ENCODE measurements around the gene TMEM145. TPM values are rescaled to one million over a fixed set of nuclear protein-coding genes. Genes with fewer than 3 reads are reported as not detected.

TMEM145 gene
- total RNA-seq, 4 donors from 2014 or later: not detected

GRCh38 chr19:42268704-42269477 is 44.2 kb upstream of the TMEM145 start, which contains the start of gene CIC:
TSS of gene CIC (plus strand) at chr19:42269252. CDS start at chr19:42271784, 2,532 bp downstream.
- Histone ChIP-seq H3K27me3 (no peaks in the 10 kb centered on the region), H3K9me3 (no peaks in the 10 kb centered on the region), H3K4me3 (peak within 1 kb of the TSS; percentile 59 to 83 (median 80)), H3K36me3 (peaks cover 0 to 3% (median 0%) of the 10 kb centered on the region in 4 donors), H3K27ac (peak within 1 kb of the TSS; percentile 95 to 99 (median 98)), H3K4me1 (peaks cover 21 to 30% (median 23%) of the 10 kb centered on the region in 4 donors)
- 0% methylated on average over 14 to 45 of the region's 52 CpGs for WGBS, 2 donors (ENCODE audit: low coverage in 1 of 2)
- TF ChIP-seq POLR2AphosphoS5 (IDR thresholded peaks at IDR 0.05) (no peak), EP300 (IDR thresholded peaks at IDR 0.05; ENCODE audit: low read depth) (no peak), CTCF (IDR thresholded peaks at IDR 0.05) (no peak), POLR2A (IDR thresholded peaks at IDR 0.05) (no peak)
- in situ Hi-C loops (cut with MboI; ENCODE audit: low pct_ligation_motif_present in 1 of 4, low pct_unique_long_range_greater_than_20kb in 1 of 4, low sequenced_read_pairs in 3 of 4): no loop called here
- peak; percentile 100 for DNase-seq
- intact Hi-C loops (cut with DNase I; ENCODE audit: low total_unique reads): no loop called here

DNA sequence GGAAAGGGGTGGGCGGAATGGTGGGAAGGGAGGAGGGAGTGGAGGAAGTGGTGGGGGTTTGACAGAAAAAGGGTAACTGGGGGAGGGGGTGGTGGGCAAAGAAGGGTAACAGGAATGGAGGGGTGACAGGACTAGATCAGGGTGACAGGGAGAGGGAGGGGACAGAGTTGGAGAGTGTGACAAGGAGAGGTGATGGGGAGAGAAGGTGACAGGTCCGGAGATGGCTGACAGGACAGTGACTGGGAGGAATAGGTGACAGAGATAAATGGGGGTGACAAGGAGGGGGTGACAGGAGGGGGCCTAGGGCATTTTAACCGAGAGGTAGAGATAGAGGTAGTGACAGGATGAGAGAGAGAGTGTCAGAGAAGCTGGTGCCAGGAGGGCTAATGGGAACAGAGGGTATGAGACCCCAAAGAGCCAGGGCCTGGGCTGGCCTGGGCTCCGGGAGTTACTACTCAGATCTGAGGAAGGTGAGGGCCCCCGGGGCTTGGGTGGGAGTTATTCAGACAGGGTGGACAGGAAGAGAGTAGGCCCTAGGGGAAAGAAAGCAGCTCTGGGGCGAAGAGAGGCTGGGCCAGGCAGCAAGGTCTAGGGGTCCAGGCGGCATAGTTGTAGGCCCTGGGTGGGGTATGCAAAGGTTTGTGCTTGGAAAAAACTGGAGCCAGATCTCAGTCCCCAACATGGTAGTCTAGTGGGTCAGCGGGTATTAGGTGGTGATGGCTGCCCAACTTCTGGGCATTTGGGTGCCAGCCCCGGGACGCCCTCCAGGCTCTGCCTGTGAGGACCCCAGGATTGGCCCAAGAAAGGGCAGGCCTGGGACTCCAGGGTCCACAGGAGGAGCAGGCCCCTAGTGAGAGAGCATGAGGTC is 43.4 kb upstream of the TMEM145 start:
- Histone ChIP-seq H3K4me3 (peak overlapping the region; percentile 54 to 77 (median 60)), H3K27ac (peak overlapping the region; percentile 91 to 95 (median 94)), H3K36me3 (peaks cover 0 to 12% (median 0%) of the 10 kb centered on the region in 4 donors), H3K27me3 (no peaks in the 10 kb centered on the region), H3K4me1 (peaks cover 21 to 32% (median 23%) of the 10 kb centered on the region in 4 donors), H3K9me3 (no peaks in the 10 kb centered on the region)
- intact Hi-C loops (cut with DNase I; ENCODE audit: low total_unique reads): no loop called here
- DNase-seq: no peak
- in situ Hi-C loops (cut with MboI; ENCODE audit: low pct_ligation_motif_present in 1 of 4, low pct_unique_long_range_greater_than_20kb in 1 of 4, low sequenced_read_pairs in 3 of 4): no loop called here
- 10 to 34% methylated on average over 2 to 10 of the region's 10 CpGs for WGBS, 2 donors (ENCODE audit: low coverage in 1 of 2)
- no peak for TF ChIP-seq EP300 (IDR thresholded peaks at IDR 0.05; ENCODE audit: low read depth)
- no peak for TF ChIP-seq POLR2AphosphoS5 (IDR thresholded peaks at IDR 0.05)
- TF ChIP-seq POLR2A (IDR thresholded peaks at IDR 0.05): no peak
- no peak for TF ChIP-seq CTCF (IDR thresholded peaks at IDR 0.05)

DNA sequence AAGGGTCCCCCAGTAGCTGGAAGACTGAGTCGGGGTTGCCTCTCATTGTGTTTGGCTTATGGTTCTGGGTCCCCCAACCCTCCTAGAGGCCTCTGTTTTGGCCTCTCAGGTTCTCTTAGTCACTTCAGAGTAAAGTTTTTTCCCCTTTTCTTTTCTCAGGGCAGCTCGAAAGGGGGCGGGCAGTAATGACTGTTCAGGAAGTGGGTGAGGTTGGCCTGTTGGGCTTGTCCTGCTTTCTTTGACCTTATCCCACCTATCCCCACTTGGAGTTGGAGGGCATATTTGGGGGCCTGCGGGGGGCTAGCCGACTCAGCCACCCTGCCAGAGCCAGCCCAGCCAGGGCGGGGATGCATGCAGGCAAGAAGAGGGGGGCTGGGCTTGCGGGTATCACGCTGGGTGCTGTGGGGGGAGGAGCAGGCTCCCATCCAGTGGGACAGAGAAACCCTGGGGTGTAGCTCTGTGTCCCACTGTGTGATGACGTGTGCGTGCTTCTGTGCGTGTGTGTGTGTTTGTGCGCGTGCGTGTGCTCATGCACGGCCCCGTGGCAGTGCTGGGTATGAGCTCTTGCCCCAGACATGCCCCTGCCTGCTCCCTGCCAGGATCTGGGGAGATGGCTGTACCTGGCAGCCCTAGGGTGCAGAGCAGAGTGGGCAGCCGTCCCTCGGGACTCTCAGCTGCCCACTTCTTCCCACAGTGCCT is 42.6 kb upstream of the TMEM145 start:
- H3K4me3 ChIP-seq: peak overlapping the region; percentile 54 to 77 (median 60)
- peak; percentile 13 for TF ChIP-seq POLR2A (IDR thresholded peaks at IDR 0.05)
- peak in 2 of 3 donors; percentile 14 to 45 for TF ChIP-seq POLR2AphosphoS5 (IDR thresholded peaks at IDR 0.05)
- TF ChIP-seq CTCF (IDR thresholded peaks at IDR 0.05): no peak
- TF ChIP-seq EP300 (IDR thresholded peaks at IDR 0.05; ENCODE audit: low read depth): no peak
- no peaks in the 10 kb centered on the region for H3K9me3 ChIP-seq
- WGBS, 2 donors (ENCODE audit: low coverage in 1 of 2): 0 to 12% methylated on average over 3 to 10 of the region's 18 CpGs
- peaks cover 0 to 12% (median 0%) of the 10 kb centered on the region in 4 donors for H3K36me3 ChIP-seq
- intact Hi-C loops (cut with DNase I; ENCODE audit: low total_unique reads): no loop called here
- H3K4me1 ChIP-seq: peaks cover 21 to 38% (median 23%) of the 10 kb centered on the region in 4 donors
- peak; percentile 63 for DNase-seq
- peak overlapping the region; percentile 91 to 95 (median 94) for H3K27ac ChIP-seq
- H3K27me3 ChIP-seq: no peaks in the 10 kb centered on the region
- in situ Hi-C loops (cut with MboI; ENCODE audit: low pct_ligation_motif_present in 1 of 4, low pct_unique_long_range_greater_than_20kb in 1 of 4, low sequenced_read_pairs in 3 of 4): no loop called here

All from transverse colon (tissue), 4 donors.